ENCODE data around the gene LHX4. TPM values are rescaled to one million over a fixed set of nuclear protein-coding genes. Genes with fewer than 3 reads are reported as not detected.

Gene LHX4
- total RNA-seq, 1 donor from 2014 or later, result not detected

- DNase-seq, result no peak
Observed at GRCh38 chr1:180275726-180276125, 45.7 kb downstream of the LHX4 start.

GRCh38 chr1:180277476-180278193 is 47.6 kb downstream of the LHX4 start:
- DNase-seq, result no peak

DNA sequence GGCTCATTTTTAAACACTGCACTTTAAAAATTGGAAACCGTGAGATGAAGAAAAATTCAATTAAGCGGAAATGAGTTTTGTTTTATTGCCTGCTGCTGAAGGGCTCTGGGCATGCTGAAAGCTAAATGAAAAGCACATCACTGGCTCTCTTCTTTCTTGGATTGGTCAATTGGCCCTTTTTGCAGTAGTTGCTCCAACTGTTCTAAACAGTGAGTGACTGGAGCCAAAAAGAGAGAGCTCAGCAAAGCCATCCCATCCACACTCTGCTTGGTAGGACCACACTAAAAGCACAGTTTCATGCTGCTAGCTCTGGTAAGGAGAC is 48.1 kb downstream of the LHX4 start:
- no peak for DNase-seq

DNA sequence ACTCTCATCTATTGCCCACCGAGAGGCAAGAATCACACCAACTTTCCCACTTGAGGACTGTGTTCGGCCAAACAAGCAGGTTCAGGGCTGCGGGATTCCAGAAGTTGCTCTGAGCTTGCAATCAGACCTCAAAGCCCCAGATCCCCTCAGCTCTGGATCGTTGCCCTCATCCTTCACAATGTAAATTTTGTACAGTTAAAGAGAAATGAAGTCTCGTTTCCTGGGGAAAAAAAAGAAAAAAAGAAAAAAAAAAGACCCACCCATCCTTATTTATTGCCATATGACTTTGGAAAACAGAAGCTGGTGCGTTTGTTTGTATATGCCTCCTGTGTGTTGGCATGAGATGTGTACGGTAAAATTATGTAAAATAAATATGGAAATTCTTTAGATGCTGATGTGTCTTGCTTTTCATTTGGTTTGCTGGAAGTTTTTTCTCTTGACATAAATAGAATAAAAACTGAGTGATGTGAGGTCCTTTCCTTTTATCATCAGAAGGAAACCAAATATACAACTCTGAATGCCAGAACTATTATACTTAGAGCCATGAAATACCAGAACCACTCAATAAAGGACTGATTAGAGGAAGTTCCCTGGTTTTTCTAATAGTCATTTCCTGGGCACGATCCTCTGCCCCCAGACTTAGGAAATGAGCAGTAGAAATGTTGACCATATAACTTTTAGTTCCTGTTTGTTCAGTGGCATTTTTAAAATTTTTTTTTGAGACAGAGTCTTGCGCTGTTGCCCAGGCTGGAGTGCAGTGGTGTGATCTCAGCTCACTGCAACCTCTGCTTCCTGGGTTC is 48.7 kb downstream of the LHX4 start:
- peak; percentile 52 for DNase-seq

DNA sequence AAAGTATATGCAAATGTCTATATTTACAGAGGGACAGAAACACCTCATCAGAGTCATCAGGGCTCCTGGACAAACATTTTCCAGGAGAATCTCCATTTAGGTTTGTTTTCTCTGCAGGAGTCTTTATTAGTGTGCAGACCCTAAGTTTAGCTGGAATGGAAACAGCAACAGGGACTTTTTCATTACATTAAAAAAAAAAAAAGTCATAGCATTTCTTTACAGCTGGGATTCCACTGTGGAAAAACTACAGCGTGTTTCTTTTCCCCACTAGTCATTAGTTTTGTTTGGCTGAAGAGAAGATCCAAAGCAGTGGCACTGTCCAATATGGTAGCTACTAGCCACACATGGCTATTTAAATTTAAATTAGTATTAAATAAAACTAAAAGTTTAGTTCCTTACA is 49.6 kb downstream of the LHX4 start:
- DNase-seq, result no peak

DNA sequence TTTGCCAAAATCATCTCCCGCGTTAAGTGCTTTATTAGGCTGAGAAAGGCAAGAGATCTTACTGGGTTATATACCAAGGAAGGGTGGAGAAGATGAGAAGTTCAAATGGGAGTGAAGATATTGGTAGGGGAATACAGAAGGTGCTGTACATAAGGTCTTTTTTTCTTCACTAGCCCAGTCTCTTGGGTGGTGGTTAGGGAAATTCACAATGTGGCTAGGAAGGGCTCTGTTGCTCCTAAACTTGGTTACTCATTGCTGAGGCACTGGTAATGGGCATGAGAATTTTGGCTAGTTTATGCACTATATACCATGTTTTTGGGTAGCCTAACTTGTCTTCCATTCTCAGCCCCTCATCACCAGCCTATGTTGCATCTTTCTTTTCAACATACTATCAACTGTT is 50.6 kb downstream of the LHX4 start:
- no peak for DNase-seq

GRCh38 chr1:180281490-180281889 is 51.4 kb downstream of the LHX4 start:
- DNase-seq, result no peak

GRCh38 chr1:180282401-180283044 is 52.5 kb downstream of the LHX4 start:
- DNase-seq, result no peak

DNA sequence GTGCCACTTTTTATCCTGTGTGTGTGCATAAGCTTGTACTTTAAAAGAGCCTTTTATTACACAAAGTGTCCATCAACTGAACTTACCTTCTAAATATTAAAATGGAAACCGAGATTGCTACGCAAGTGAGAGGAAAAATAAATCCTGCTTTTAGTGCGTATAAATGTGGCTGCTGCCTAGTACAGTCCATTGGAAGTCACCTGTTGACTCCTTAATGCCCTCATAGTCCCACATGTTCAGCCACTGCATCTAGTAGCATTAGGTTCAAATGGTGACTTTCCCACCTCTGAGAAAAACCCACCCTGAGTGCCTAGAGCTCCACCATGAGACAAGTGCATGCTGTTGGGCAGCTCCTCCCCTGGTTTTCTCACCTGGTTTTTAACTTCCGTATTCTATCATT is 53.0 kb downstream of the LHX4 start:
- no peak for DNase-seq

GRCh38 chr1:180286417-180286816 is 56.4 kb downstream of the LHX4 start:
- DNase-seq, result no peak

DNA sequence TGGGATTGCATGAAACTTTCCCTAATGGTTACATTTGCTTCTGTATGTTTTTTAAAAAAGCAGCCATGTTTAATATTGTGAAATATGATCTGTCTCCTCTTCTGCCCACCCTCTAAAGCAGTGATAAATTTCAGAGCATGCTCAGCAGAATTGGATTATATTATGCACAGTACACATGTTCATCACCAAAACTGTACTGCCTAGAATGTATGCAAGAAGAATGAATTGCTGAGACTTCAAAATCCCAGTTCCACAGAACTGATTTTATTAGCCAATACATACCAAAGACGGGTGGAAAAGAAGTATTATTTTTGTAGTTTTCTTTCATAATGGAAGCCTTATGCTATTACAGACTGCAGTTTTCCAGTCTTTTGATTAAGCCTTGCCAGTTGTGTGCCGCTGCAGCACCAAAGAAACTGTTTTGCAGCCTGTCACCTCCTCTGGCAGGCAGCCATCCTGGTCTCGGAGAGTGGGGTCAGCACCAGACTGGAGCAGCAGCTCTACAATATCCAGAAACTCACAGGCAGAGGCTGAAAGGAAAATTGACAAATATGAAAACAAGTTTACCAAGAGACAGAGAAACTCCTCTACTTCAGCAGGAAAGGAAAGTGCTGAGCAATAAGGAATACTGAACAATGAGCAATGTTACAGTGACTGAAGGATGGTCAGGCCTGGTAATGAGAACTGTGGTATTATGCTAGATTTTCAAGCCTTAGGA is 58.1 kb downstream of the LHX4 start:
- no peak for DNase-seq

DNA sequence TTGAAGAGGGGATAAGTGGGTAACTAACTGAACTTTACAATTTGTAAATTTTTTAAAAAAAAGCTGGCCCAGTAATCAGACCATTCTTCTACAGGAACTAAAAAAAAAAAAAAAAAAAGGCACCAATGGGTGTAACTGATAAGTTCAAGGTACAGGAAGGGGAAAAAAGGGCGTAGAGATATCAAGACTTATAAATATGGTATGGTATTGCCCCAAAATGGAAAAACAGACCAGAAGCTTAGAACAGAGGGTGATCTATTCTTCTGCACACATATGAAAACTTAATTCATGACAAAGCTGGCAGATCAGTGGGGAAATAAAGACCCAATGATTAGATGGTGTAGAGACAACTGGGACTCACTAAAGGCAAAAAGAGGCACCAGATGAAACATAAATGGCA is 58.9 kb downstream of the LHX4 start:
- no peak for DNase-seq

DNA sequence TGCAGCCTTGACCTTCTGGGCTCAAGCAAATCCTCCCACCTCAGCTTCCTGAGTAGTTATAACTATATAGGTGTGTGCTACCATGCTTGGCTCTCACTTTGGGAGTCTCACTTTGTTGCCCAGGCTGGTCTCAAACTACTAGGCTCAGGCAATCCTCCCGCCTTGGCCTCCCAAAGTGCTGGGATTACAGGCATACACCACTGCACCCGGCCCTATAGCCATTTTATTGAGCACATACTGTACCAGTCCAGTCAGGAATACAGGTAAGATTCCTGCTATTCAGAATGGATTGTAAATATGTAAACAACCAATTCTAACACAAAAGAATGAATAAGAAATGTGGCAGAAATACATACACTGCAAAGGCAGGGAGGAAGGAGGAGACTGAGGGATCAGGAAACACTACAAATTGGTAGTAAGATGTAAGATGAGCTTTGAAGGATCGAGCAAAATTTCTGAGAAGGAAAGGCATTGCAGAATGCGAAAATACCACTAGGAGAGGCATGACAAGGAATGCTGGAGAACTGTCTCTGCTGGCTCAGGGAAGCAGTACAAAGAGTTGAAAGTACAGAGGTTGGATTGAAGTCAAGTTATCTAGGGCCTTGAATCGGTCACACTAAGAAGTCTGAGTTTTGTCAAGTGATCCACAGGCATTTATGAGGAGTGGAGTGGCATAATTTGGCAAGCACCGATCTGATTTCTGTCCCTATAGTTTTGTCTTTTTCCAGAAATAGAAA is 60.4 kb downstream of the LHX4 start:
- DNase-seq, result no peak

DNA sequence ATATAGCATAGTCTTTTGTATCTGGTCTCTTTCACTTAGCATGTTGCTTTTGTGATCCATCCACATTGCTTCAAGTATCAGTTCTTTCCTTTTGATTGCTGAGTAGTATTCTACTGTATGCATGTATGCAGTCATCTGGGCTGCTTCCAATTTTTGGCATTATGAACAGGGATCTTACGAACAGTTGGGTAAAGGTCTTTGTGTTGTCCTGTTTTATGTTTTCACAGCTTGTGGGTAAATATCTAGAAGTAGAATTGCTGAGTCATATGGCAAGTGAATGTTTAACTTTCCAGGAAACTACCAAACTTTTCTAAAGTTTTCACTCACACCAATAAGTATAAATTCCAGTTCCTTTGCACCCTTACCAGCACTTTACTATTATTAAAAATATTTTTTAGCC is 60.9 kb downstream of the LHX4 start:
- DNase-seq, result no peak

GRCh38 chr1:180294711-180295110 is 64.6 kb downstream of the LHX4 start:
- no peak for DNase-seq

- DNase-seq, result no peak
Observed at GRCh38 chr1:180295999-180296398, 65.9 kb downstream of the LHX4 start.

DNA sequence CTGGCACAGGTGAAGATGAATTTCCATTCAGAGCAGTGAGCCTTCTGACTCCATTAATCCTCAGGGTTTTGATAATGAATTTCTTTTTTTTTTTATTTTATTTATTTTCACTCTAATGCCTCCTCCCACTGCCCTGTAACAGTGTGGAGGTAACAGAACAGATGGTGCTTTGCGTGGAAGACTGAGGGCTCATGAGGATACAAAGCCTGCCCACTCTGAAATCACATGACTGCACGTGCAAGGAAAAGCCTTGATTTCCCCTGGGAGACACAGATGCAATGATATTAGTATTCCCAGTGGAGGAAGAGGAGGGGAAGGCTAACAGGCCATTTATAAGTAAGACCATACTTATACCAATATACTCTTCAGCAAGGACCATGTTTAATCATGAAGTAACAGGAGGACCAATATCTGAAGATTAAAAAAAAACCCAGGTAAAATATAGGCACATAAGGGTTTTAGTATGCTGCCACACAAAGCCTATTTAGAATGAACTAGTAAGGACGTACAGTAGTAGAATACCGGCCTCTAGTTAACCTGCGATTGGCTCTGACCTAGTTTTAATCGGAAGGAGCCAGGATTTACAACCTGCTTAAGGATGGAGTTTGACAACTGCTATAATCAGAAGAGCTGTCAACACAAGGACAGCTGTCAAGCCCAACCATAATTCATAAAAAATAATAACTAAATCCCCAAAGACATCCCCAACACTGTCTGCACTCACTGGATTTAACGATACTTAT is 69.6 kb downstream of the LHX4 start:
- no peak for DNase-seq

GRCh38 chr1:180301135-180301742 is 71.2 kb downstream of the LHX4 start:
- DNase-seq, result no peak

GRCh38 chr1:180309338-180309737 is 79.3 kb downstream of the LHX4 start:
- no peak for DNase-seq

DNA sequence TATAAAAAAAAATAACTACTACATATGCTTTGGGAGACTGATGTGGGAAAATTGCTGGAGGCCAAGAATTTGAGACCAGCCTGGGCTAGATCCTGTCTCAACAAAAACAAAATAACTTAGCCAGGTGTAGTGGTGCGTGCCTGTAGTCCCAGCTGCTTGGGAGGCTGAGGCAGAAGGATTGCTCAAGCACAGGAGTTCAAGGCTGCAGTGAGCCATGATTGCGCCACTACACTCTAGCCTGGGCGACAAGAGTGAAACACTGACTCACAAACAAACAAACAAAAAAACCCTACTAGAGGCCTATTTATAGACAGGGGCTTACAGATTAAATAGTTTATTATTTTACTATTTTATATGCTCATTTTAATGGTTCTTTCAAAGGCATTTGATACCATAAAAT is 80.0 kb downstream of the LHX4 start:
- no peak for DNase-seq

- DNase-seq, result no peak
Observed at GRCh38 chr1:180311011-180311730, 81.1 kb downstream of the LHX4 start.
